HG03045 (cell line): ENCODE results near the gene PHACTR2.
"Not testable (repeated sequence)": the region's sequence is repeated elsewhere in the genome, so short reads cannot be mapped to it uniquely, and the experiment has no call there.

ENCODE experiments used
- ATAC-seq: cut with Tn5 transposase; IDR thresholded peaks from one replicate; pipeline ENCODE4 v1.9.1; 2021; ENCODE audit warnings: mild to moderate bottlenecking, moderate library complexity; ENCODE audit not compliant: unreplicated experiment

The PHACTR2 gene

DNA sequence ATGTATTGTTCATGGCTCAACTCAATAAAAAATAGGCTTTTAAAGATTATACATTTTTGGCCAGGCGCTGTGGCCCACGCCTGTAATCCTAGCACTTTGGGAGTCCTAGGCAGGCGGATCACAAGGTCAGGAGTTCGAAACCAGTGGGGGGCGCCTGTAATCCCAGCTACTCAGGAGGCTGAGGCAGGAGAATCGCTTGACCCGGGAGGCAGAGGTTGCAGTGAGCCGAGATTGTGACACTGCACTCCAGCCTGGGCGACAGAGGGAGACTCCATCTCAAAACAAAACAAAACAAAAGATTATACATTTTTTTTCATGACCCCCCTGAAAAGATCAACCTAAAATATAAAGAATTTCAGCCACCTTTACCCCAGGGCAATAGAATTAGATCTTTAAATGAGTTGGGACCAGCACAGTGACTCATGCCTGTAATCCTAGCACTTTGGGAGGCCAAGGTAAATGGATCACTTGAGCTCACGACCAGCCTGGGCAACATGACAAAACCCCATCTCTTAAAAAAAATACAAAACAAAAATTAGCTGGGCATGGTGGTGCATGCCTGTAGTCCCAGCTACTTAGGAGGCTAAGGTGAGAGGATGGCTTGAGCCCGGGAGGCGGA is 60.4 kb downstream of the PHACTR2 start:
- not testable (repeated sequence) for ATAC-seq

- ATAC-seq: no peak
These were observed 61.6 kb downstream of the PHACTR2 start for GRCh38 chr6:143739341-143739851.

GRCh38 chr6:143740213-143740612 is 62.4 kb downstream of the PHACTR2 start:
- no peak for ATAC-seq

DNA sequence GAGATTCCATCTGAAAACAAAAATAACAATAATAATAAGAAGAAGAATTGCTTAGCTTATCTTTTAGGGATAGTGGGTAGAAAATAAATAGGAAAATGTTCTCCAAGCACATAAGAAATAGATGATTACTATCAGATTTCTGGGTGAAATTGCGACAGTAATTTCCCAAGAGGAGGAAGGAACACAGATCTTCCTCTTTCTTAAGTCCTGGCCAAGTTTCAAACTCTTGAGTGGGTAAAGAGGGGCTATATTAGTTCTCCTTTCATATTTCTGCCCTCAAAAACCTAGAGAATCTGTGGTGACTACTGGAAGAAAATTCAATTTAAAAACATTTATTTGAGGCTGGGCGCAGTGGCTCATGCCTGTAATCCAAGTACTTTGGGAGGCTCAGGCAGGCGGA is 63.7 kb downstream of the PHACTR2 start:
- no peak for ATAC-seq

DNA sequence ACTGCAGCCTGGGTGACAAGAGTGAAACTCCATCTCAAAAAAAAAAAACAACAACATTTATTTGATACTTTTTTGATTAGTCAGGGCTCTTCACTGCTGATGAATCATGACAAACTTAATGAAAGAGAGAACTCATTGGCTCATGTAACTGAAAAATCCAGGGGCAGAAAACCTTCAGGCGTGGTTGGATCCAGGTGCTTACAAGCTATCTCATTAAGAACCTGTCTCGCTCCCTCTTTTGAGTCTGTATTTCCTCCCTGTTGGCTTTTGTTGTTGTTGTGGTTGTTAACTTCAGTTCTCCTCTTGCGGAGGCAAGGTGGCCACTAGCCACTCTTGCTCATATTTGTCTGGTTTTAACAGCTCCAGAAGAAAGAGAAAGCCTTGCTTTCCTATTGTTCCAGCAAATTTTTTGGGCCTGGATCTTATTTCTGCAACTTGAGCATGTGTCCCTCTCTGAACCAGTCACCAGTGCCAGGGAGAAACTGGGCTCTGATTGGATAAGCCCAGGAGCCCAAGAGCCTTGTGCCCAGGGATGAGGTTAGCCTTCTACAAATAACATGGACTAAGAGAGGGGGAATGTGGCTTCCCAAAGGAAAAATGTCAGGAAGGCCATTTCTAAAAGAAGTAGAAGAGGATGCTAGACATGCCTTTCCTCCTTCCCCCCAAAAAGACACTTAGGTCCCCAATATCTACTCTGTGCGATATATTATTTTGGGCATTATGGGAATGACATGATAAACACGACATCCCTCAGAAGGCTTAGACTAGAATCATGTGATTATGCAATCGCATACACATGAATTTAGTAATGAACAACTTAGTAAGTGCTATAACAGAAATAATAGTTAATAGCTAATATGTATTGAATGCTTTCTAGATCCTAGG is 64.5 kb downstream of the PHACTR2 start:
- ATAC-seq: no peak

GRCh38 chr6:143742955-143743255 is 65.1 kb downstream of the PHACTR2 start:
- ATAC-seq: no peak

DNA sequence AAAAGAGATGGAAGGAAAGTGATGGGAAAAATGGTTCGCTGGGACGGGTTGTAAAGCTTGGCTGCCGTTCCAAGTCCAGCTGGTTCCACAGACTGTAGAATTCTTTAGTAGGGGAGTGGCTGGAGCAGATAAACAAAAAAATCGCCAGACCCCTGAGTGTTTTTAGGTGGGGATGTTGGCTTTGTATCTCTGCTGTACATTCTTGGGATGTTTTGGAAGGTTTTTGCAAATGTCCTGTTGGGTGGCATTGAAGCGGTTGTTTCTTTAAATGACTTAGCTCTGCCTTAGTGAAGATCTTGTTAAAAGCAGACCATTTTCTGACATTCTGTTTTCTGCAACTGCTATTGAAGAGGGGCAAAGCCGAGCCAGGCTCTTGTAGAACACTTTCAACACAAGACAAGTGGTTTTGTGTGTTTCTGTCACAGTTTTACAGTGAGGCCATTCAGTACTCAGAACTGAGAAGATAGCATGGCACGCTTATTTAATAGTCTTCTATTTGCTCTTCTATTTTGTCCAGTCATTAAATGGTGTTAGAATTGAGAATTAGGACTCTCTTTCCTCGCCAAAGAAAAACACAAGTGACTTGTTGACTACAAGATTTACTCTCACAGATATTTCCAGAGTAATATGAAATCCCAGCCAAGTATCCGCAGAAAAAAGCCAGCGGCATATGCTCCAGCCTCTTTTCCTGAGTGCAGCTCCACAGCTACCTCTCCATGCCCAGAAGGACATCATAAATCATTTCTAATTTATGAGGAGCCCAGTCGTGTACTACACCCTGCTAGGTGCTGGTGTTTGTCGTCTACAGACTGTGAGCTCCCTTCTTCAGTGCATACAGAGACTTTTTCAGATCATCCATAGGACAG is 65.8 kb downstream of the PHACTR2 start:
- no peak for ATAC-seq

DNA sequence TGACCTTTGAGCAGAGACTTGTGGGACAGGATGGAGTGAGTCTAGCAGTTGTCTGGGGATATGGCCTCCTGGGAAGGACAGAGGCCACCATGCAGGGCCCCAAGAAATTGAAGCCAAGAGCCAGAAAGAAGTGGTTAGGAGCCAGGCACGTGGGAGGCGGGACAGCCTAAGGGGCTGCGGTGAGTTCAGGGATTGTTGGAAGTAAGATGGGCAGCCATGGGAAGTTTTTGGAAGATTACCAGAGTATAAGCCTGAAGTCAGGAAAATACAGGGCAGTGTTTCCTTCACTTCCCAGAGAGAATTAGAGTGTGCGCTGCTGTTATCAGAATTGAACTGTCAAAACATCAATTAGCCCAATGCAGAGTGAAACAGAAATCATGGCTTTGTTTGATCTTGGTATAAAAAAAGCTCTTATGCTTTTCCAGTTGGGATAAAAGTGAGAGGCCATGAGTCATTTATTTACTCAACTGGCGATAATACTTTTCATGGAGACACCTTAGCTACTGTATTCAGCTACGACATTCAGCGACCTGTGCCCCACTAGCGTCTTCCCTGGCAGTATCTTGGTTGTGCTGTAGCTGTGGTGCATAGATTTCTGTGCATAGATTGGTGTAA is 66.9 kb downstream of the PHACTR2 start:
- no peak for ATAC-seq

- ATAC-seq: no peak
These were observed 67.7 kb downstream of the PHACTR2 start for GRCh38 chr6:143745166-143746133.

DNA sequence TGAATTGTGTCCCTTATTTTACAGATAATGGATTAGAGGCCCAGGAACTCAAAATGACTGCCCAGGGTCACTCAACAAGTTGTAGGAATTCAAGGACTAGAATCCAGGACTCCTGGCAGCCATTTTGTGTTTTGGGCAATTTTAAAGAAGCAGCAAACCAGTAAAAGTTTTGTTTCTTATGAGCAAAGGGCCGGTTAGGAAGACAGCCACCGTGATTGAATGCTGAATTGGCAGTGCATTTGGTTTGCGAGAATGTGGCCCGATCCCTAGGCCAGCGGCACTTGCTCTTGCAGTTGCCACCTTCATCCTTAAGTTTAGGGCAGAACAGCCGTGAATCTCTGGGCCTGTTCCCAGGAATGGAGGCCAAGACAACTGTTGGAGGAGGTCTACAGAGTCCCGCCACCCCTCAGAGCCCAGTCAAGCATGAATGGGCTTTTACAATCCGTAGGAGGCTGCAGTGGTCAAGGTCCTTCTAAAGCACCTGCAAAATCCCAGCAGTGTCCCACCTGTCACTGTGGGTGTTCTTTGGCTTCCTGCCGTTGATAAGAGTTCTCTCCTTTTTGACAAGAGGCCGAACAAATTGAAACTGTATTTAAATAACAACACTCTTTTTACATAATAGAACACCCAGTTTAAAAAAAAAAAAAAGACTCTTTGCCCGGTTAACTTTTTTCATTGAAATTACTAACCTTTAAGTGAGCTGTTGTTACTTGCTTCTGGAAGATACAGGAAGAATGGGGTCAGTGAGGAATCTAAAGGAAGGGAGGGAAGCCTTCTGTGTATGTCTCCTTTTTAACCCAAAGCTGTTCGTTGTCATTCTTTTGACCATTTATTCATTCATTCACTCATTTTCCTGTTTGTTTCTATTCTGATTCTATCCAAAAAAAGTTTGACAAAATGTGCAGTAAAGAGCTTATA is 68.7 kb downstream of the PHACTR2 start:
- no peak for ATAC-seq

- no peak for ATAC-seq
These were observed 69.6 kb downstream of the PHACTR2 start for GRCh38 chr6:143747347-143747842.

DNA sequence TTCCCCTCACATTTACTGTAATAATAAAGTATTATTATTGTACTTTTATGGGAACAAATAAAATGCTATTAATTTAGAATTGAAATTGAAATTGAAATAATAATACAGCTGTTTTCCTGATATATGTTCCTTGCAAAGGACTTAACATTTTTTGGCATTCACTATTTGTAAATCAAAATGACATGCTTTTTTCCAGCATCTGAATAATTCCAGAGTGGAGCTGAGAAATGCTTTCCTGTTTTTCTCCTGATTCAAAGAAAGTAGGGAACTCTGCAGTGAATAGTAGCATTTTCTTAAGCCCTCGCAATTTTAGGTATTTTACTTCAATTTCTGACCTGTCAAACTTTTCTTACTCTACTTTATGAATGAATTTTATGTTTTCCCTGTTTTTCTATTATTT is 72.1 kb downstream of the PHACTR2 start:
- ATAC-seq: no peak

DNA sequence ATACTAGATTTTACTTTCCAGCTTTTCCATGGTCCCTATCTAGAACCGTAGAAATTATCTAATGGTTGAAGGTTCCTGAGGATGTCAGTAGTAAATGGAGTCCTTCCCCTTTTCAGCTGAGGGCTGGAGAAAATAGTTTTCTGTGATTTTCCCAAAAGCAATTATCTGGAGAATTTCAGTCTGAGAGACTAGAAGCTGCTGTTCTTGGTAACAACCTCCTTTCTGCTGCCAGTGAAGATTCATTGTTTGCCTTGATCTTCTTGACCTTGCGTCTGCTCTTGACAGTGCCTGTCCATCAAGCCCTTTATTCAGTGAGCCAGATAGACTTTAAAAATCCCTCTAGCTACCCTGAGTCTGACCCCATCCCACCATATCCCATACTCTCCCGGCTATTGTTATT is 73.1 kb downstream of the PHACTR2 start:
- ATAC-seq: no peak

DNA sequence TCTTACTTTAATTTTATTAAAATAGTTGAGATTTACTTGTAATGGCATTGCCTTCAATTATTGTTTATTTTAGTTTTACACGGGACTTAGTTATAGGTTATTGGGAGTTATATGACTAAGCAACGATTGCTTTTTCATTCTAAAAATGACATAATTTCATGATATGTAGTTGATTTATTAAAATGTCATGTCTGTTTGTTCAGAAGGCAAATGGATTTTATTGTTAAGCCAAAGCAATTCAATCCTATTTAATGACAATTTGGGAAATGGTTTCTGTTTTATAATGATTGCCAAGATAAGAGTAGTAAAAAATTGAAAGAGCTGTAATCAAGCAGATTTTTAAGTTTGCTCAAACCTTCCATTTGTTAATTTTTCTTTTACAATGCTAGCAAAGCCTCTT is 74.7 kb downstream of the PHACTR2 start:
- ATAC-seq: no peak

GRCh38 chr6:143753678-143754077 is 75.9 kb downstream of the PHACTR2 start:
- no peak for ATAC-seq

GRCh38 chr6:143754204-143754603 is 76.4 kb downstream of the PHACTR2 start:
- ATAC-seq: no peak

GRCh38 chr6:143755301-143755744 is 77.6 kb downstream of the PHACTR2 start:
- no peak for ATAC-seq

DNA sequence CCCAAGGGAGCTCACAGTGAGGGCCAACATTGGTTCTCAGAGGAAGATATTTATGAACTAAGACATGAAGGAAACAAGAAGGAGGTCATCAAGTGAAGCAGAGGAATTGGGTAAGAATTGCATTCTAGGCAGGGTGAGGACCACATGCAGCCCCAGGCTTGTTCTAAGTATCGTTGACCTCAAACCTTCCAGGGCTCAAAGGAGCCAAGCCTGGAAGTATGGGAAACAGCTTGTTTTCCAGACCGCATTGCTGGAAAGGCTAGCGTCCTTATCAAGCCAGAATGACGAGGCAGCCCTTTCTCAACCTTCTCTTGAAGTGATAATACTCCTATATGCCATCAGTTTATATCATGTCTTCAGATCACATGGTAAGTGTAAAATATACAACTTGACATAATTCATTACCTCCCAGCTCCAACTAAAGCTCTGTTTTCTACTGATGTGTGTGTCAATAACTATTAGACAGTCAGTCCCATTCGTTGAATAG is 79.6 kb downstream of the PHACTR2 start:
- no peak for ATAC-seq
